ENCODE measurements around the gene LEPROT. TPM values are rescaled to one million over a fixed set of nuclear protein-coding genes. Genes with fewer than 3 reads are reported as not detected.

The LEPROT gene
- total and polyA plus RNA-seq, 2 of the 8 experiments (the other 6 are each of a cell fraction or from before 2014, with no cell fraction given), result 25.7 to 27.2 TPM

- TF ChIP-seq TAF7 (optimal IDR thresholded peaks at IDR 0.05; ENCODE audit: borderline replicate concordance, low read depth, low read length) (no peak), RNF2 (IDR thresholded peaks at IDR 0.05; ENCODE audit: borderline replicate concordance, low read depth, low read length, missing control alignments, poor library complexity, severe bottlenecking) (no peak), FOSL1 (IDR thresholded peaks at IDR 0.05; ENCODE audit: insufficient read depth, low read depth, low read length) (no peak), CTCF (IDR thresholded peaks at IDR 0.05; ENCODE audit: control extremely low read depth in 1 of 3, insufficient read depth in 1 of 3, low read depth in 1 of 3, low read length in 3 of 3) (no peak), USF2 (IDR thresholded peaks at IDR 0.05; ENCODE audit: low read length) (no peak), POLR2AphosphoS5 (IDR thresholded peaks at IDR 0.05; ENCODE audit: low read depth, low read length) (no peak)
These were observed 32.6 kb upstream of the LEPROT start (continued) for GRCh38 chr1:65387821-65388220.

Measured in H1 (cell line).